Measurements from ENCODE around the gene DCST2.

Gene DCST2

GRCh38 chr1:155014709-155015508 is 18.7 kb downstream of the DCST2 start:
- DNase-seq (ENCODE audit: low read depth) = no peak
- no peak for TF ChIP-seq CTCF (IDR thresholded peaks at IDR 0.05; ENCODE audit: low read depth, low read length, missing control alignments)

GRCh38 chr1:155013632-155014031 is 19.9 kb downstream of the DCST2 start:
- H3K4me3 ChIP-seq (ENCODE audit: low read depth, low read length) = no peak overlapping the region
- DNase-seq (ENCODE audit: low read depth) = no peak
- no peak for TF ChIP-seq CTCF (IDR thresholded peaks at IDR 0.05; ENCODE audit: low read depth, low read length, missing control alignments)

More at GRCh38 chr1:155014709-155015508, 18.7 kb downstream of the DCST2 start:
- no peak overlapping the region for H3K4me3 ChIP-seq (ENCODE audit: low read depth, low read length)

- no peak for TF ChIP-seq CTCF (IDR thresholded peaks at IDR 0.05; ENCODE audit: low read depth, low read length, missing control alignments)
- DNase-seq (ENCODE audit: low read depth) = no peak
- no peak overlapping the region for H3K4me3 ChIP-seq (ENCODE audit: low read depth, low read length)
These were observed 20.6 kb downstream of the DCST2 start for GRCh38 chr1:155012776-155013602.

- DNase-seq (ENCODE audit: low read depth) = no peak
- no peak overlapping the region for H3K4me3 ChIP-seq (ENCODE audit: low read depth, low read length)
- no peak for TF ChIP-seq CTCF (IDR thresholded peaks at IDR 0.05; ENCODE audit: low read depth, low read length, missing control alignments)
These were observed 21.5 kb downstream of the DCST2 start for GRCh38 chr1:155012026-155012546.

GRCh38 chr1:155011437-155012025 is 22.1 kb downstream of the DCST2 start:
- H3K4me3 ChIP-seq (ENCODE audit: low read depth, low read length) = no peak overlapping the region
- TF ChIP-seq CTCF (IDR thresholded peaks at IDR 0.05; ENCODE audit: low read depth, low read length, missing control alignments) = no peak
- no peak for DNase-seq (ENCODE audit: low read depth)

- TF ChIP-seq CTCF (IDR thresholded peaks at IDR 0.05; ENCODE audit: low read depth, low read length, missing control alignments) = no peak
- DNase-seq (ENCODE audit: low read depth) = no peak
- no peak overlapping the region for H3K4me3 ChIP-seq (ENCODE audit: low read depth, low read length)
These were observed 22.6 kb downstream of the DCST2 start for GRCh38 chr1:155011004-155011416.
